HG03045 (cell line): ENCODE measurements around the gene STRADA.
"Not testable (repeated sequence)": the region's sequence is repeated elsewhere in the genome, so short reads cannot be mapped to it uniquely, and the experiment has no call there.

Source experiments
- ATAC-seq: cut with Tn5 transposase; IDR thresholded peaks from one replicate; pipeline ENCODE4 v1.9.1; 2021; ENCODE audit warnings: mild to moderate bottlenecking, moderate library complexity; ENCODE audit not compliant: unreplicated experiment

STRADA gene

DNA sequence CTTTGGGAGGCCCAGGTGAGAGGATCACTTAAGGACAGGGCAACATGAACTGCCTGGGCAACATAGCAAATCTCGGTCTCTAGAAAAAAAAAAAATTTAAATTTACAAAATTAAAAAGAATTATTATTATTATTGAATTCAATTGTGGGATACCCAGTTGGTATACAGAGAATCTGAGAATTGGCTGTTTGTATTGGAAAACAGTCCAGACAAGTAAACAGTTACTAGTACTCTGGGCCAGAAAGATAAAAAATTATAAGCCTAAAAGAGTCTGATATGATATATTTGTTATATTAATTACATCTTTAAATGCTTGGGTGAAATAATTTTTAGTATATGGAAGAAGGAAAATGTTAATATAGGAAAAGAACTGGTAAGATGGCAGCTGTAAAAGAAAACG, 16.8 kb upstream of the STRADA start:
- ATAC-seq, result no peak

DNA sequence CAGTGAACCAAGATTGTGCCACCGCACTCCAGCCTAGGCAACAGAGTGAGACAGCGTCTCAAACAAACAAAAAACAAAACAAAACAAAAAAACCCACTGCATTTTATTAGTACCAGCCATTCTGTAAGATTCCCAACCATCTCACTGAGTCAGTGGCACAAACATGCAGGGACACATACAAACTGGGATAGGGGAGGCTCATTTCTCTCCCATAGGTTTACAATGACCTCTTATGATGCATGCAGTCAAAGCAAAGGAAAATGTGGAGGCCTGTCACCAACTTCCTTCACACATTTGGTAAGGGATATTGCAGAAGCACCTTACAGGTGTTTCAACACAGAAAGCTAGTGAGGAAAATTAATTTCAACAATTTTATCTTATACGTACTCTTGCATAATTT, 12.4 kb upstream of the STRADA start:
- no peak for ATAC-seq

DNA sequence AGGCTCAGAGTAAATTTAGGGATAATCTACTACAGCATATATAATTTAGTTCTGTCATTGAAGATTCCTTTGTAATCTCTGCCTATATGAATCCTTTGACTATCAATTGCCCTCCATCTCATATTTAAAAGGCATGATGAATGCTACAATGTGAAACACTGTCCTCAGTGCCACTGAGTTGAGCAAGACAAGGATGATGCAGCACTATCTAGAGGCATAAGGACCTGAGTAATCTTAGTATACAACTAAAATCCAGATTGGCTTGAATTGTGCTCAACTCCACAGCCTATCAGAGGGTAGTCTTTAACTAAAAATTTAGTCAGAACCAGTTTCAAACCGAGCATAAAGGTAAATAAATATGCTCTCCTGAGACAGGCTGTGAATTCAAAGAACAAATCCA, 11.6 kb upstream of the STRADA start:
- ATAC-seq, result no peak

DNA sequence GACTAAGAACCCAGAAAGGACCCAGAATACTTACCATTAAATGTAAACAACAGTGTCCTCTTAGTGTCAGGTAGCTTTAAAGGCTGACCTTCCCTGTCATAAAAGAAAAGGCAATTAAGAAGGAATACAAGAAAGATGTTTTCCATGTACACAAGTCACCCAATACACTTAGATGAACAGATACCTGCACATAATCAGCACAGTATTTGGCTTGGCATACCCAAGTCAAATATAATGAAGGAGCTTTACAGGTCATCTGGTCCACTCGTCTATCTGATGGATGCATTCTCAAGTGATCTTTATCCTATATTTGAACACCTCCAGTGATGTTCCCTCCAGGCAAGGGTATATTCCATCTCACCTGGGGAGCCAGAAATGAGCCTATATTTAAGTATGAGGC, 11.1 kb upstream of the STRADA start:
- ATAC-seq, result no peak

DNA sequence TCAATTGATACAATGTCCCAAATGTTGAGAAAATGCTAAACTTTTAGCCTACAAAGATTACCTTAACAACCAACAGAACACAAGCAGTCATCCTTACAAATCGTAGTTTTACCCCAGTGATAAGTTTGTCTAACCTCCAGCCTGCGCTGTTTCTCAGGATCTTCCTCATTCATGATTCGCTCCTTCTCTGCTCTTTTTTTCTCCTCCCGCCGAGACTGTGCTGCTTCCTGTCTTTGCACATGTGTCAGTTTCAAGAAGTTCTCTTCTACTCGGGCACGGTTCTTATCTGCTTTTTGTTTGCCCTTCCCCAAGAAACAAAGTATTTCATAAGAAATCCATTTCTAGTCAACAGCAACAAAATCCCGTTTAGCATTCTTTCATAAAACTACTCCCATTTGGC, 10.2 kb upstream of the STRADA start:
- ATAC-seq, result no peak

DNA sequence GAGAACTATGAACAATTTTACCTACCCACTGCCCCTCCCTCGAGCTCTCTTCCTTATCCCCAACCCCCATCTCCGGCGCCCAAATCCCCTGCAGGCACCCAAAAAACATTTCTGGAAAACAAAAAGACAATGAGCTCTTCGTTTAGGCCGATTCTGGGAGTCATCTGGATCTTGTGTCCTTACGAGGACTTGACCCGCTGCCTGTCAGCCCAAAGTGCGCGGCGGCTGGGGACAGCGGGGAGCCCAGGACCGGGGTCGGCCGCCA, 524 bp downstream of the STRADA start:
- peak; percentile 10 for ATAC-seq

DNA sequence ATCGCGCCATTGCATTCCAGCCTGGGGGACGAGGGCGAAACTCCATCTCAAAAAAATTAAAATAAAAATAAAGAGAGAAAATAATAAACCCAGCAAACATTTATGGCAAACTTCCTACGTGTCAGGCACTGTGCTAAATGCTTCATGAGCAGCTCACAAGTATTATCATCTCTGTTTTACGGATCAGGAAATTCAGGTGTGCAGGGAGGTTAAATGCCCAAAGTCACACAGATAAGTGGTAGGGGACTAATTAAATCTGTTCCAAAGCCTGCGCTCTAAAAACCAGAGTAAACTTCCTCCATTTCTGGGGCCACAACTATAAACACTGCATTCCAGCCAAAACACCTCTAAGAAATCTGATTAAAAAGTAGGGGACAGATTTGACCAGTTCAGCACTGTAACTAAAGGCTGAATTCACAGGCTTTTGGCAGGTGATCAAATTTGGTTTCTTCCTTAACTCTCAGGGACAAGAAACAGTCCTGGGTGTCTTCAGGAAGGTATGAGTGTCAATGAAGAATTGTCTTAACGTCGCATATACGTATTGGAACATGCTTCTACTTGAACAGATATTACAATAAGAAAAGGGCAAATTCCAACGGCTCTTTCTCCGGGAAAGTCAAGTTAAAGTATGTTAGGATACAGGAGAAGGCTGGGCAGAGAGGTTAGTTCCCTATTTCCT, 996 bp downstream of the STRADA start:
- ATAC-seq, result no peak

DNA sequence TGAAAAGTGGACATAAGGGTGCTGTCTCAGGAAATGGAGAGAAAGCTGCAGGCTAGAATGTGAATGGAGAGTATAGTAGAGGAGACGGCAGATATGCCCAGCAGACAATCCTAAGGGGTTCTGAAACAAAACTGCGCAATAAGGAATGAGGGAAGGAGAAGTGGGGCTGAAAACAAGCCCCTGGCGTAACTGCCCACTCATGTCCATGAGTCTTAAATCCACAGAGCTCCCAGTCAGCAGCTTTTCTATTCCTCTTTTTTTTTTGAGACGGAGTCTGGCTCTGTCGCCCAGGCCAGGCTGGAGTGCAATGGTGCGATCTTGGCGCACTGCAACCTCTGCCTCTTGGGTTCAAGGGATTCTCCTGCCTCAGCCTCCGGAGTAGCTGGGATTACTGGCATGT, 5.9 kb downstream of the STRADA start:
- ATAC-seq, result no peak

DNA sequence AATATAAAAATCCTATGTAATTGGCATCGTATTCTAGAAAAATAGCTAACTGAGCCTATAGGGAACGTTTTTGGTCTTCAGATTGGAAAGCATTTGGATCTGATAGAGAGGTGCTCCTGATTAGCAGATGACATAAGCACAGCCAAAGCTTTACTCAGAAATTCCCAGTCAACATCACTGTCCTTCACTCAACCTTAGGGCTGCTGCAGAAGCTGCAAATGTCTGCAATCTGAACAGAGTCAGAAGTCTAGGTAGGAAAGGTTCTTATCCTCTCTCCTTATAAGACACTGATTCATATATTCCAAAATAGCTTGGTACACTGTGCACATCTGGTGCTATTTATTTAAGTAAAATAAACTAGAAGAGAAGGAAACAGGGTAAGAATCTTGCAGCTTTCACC, 19.2 kb downstream of the STRADA start:
- ATAC-seq, result no peak

DNA sequence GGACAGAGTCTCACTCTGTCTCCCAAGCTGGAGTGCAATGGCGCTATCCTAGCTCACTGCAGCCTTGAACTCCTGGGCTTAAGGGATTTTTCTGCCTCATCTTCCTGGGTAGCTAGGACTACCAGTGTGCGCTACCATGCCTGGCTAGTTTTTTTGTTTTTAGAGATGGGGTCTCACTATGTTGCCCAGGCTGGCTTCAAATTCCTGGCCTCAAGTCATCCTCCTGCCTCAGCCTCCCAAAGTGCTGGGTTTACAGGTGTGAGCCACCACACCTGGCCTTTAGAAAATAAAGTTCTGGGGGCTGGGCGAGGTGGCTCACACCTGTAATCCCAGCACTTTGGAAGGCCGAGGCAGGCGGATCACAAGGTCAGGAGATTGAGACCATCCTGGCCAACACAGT, 21.4 kb downstream of the STRADA start:
- ATAC-seq, result not testable (repeated sequence)

DNA sequence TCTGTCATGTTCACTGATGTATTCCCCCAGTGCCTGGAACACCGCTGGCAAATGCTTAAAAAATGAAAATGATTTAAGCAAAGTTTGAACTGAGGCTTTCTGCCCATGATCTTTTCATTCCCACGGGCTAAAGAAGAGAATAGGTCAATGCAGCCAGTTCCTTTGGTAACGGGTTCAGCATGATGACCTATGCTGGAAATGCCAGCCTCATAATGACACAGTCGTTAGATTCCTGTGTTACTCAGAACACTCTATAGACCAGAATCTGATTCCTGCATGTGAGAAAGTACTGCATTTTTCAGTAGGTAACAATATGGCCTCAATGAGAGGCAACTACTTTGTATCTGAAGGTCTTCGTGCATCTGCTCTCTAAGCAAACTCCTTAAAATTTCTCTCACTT, 22.6 kb downstream of the STRADA start:
- no peak for ATAC-seq

DNA sequence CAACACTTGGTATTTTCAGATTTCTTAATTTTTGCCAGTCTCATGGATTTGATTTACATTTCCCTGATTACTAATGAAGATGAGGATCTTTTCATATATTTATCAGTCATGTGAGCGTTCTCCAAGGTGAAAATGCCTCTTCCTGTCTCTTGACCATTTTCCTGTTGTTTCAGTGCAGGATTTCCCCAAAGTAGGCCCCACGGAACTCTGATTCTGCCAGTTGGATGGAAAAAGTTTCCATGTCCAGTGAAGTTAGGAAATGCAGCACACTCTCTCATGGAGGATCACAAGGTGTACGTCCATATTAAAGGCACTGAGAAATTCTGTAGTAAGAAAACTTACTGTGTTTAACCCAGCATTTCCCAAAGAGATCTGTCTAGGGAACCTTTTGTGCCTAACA, 25.2 kb downstream of the STRADA start:
- ATAC-seq, result no peak

DNA sequence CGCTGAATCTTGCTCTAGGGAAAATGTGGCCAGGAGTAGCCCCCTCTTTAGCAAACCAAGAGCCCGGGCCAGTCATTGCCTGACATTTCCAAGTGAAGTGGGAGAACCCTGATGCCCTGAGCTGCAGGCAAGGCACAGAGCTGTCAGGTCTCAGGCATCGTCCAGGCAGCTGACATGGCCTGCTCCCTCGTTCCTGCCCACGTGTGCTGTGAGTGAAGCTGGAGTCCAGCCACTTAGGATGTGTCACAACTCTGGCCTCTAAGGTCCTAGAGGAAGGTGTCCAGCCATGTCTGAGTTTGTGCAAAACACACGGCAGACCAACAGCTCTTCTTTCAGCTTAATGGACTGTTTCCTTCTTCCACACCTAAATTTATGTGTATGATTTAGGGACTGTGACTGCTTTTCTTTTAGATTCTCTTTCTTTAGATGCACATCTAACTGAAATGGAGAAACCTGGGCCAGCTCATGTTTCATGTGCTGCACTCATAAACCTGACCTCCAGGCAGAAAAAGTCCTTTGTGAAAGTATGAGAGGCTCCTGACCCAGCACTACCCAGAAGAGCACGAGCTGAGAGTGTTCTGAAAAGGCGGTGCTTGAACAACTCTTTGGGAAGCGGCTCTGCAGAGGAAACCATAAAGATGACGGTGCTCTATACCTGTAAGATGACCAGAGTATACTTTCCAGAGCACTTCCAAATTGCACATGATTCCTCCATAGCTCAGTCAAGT, 26.9 kb downstream of the STRADA start:
- ATAC-seq, result no peak

DNA sequence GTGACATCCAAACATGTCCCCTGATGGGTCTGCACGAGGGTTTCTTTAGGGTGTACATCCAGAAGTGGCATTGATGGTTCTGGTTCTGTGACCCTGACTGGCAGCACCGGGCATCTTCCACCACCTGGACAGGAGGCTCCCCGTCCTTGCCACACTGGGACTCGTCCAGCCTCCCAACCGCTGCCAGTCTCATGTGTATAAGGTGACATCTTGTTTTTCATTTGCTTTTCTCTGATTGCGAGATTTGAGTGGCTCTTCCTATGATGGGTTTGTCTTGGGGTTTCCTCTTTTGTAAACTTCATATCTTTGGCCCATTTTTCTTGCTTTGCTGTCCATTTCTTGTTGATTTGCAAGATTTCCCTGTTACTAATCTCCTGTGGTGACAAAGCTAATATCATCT, 32.5 kb downstream of the STRADA start:
- no peak for ATAC-seq

DNA sequence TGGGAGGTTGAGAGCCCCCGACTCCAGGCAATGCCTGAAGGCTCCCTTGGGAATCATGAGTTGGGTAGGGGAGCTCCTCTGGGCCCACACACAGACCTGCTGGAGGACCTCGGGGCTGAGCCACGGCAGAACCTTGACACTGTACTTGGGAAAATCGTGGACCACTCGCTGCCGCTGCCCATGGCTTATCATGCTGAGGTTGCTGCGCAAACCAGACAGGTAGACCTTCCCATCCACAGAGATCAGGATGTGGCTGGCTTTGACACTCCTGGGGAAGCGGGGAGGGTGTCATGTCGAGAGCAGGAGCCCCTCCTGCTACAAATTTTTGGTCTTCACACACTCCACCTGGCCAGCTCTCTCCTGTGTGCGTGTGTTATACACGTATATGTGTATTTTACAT, 34.4 kb downstream of the STRADA start:
- ATAC-seq, result no peak

DNA sequence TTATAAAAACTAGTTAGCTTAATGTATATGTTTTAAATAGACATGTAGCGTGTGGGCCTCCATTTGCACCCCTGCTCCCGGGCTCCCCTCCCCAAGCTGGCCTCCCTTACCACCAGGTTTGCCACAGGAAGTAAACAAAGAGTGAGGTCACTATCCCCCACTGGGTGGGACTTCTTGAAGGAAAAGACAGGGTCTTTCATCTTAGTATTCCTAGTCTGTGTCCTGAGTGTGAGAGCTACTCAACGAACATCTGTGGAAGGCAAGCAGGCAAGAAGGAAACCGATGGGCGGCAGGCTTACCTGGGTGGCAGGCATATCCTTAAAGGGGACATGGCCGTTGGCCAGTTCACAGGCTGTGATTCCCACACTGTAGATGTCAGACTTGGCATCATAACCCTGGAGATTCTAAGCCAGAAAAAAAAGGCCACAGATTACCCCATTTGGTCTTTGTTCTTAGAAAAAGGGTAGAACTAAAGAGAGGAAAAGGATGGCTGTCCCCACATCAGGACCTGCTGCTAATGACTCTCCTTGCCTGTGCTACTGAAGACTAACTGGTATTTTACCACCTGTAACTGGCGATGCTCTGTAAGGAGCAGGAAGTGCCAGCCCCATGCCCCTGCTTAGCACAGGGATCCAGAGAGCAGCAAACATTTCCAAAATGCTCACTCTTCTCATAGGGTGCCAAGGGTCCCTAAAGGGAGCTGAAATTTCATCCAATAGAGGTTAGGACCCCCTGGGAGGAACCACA, 35.1 kb downstream of the STRADA start:
- ATAC-seq, result no peak

DNA sequence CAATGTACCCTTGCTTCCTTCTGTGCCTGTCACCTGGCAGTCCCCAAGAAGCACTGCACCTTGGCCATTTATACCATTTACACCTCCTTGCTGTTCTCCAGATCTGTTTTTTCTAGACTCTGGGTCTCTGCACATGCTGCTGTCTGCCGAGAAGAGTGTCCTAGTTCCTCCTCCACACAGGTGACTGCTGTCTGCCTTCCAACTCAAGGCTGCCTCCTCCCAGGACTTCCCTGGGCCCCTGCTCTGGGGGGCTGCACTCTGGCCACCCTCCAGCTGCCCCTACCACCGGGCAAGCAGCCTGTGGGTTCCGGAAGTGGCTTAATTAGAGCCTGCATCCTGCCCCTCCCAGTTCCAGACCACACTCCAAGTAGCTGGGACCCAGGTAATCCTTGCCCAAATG, 35.9 kb downstream of the STRADA start:
- ATAC-seq, result no peak

DNA sequence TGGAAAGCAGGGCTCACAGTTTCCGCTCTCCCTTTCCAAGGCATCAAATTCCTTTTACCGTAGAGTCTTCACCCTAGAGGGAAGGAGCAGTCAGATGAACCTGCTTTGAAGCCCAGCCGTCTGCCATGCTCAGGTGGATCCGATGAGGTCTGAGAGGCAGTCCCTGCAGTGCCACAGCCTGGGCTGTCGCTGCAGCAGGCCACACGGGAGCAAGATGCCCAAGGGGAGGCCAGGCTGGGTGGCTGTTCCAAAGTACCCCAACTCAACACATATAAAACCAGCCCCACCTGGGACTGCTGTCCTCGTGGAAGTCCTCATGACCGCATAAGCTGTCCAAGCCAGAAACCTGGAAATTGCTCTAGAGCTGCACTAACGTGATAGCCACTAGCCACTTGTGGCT, 36.8 kb downstream of the STRADA start:
- no peak for ATAC-seq

DNA sequence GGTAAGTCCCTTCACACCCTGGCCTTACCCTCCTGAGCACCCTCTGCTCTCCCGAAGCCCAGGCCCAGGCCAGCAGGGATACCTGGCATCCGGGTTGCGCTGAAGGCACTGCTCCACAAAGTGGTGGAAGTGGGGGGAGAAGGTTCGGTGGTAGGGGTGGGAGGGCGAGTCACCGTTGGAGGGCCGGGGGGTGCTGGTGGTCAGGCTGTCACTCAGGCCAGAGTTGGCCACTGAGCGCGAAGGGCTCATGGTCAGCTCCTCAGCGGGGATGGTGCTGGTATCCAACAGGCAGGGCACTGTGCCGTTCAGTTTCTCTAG, 37.4 kb downstream of the STRADA start:
- ATAC-seq, result no peak

DNA sequence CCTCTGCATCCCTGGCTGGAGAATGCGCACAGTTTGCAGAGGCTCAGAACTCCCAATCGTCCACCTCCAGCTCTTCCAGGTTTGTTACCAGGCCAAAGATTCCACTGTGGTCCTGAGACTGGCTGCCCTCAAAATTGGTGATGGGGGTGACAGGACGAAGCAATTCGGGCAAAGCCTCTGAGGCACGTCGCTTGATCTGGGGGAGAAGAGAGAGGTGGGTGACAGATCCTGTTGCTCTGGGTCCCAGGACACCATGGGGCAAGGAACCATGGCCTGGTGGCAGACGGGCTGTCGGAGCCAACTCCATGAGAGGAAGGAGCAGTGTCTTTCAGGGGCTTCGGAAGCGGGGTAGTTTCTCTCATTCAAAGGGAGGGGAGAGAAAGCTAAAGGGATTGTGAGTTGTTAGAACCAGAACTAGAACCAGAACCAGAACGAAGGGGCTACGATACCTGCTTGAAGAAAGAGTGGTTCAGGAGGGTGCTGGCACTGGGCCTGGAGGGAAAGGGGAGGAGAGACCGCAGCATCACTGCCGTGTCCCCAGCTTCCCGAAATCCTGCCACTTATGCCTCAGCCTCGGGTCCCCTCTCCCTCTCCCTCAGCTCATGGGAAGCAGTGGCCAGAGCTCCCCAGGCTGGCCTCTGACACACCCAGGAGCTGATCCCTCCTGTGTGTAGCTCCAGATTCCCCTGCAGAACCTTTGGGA, 37.9 kb downstream of the STRADA start:
- ATAC-seq, result no peak

DNA sequence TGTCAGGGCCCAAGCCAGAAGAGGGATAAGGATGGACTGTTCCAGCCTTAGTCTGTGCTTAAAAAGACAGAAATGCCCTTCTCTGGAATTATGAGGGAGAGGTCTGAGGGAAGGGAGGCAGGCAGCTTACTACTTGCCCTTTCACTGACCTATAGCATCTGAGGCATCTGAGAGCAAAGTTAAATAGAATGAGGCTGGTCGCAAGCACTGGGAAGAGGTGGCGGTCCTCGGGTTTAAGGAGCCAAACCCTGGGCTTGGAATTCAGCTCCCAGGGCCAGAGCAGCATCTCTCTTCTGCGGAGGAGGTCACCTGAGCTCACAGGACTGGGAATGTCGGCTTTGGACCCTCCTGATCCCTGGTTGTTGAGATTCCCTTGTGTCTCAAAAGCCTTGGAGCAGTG, 38.6 kb downstream of the STRADA start:
- ATAC-seq, result no peak

DNA sequence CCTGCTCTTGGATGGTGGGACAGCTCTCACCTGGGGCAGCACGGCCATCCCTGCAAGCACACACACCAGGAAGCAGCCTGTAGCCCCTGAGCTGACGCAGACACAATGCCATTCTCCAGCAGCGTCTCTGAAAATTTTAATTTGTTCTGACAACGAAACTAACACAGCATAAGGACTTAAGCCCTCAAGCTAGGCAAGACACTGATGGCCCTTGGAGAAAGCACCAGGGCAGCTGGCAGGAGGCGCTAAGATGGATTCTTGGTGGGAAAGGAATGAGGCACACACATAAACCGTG, 38.9 kb downstream of the STRADA start:
- no peak for ATAC-seq
